HG02943 (cell line): ENCODE results near the gene PPP2R5D.
"Not testable (repeated sequence)": the region's sequence is repeated elsewhere in the genome, so short reads cannot be mapped to it uniquely, and the experiment has no call there.

ENCODE experiments used
- ATAC-seq: cut with Tn5 transposase; IDR thresholded peaks from one replicate; pipeline ENCODE4 v1.9.1; 2021; ENCODE audit warnings: mild to moderate bottlenecking, low read depth, moderate library complexity; ENCODE audit not compliant: unreplicated experiment

Gene PPP2R5D

DNA sequence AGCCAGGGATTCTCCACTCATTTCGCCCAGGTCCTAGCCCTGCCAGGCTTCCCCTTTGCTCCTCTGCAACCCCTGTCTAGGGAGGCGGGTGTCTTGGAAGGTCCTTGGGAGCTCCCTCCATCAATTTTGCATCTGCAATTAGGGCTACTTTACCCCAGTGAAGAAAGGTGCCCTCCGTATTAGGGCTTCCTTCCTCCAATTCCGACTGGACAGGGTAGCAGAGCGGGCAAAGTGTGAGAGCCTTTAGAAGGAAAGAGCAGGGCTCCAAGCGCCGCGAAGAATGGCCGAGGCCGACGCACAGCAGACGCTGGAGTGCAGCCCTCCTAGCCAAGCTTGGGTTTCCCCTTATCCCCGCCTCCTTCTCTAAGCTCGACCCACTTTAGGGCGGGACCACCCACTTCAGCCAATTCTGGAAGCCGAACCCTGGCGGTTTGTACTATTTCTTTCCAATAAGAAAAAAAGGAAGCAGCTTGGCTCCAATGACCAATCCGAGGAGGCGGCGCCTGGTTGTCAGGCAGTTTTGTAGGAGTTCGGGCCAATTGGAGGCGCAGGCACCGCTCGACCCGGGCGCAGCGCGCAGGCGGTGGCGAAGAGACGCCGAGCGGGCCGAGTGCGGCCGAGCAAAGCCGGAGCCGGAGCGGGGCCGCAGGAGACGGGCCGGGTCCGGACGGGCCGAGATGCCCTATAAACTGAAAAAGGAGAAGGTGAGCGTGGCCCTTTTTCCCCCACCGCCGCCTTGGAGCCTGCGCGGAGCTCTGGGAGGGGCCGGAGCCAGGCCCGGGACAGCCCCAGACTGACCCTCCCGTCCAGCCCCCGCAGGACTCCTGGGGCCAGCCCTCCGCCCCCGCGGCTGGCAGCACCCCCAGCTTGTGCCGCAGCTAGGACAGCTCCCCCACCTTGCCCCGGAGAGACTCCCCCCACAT lies at the start of gene PPP2R5D:
Gene PPP2R5D (plus strand): TSS at position 570 of the 923 bp plus-strand sequence. CDS start 108 bp downstream, at position 678.
- ATAC-seq, result peak; percentile 91

GRCh38 chr6:42935322-42935721 lies 49.0 kb upstream of the PPP2R5D start:
- no peak for ATAC-seq

- ATAC-seq, result no peak
Observed at GRCh38 chr6:42936398-42936797, 48.0 kb upstream of the PPP2R5D start.

DNA sequence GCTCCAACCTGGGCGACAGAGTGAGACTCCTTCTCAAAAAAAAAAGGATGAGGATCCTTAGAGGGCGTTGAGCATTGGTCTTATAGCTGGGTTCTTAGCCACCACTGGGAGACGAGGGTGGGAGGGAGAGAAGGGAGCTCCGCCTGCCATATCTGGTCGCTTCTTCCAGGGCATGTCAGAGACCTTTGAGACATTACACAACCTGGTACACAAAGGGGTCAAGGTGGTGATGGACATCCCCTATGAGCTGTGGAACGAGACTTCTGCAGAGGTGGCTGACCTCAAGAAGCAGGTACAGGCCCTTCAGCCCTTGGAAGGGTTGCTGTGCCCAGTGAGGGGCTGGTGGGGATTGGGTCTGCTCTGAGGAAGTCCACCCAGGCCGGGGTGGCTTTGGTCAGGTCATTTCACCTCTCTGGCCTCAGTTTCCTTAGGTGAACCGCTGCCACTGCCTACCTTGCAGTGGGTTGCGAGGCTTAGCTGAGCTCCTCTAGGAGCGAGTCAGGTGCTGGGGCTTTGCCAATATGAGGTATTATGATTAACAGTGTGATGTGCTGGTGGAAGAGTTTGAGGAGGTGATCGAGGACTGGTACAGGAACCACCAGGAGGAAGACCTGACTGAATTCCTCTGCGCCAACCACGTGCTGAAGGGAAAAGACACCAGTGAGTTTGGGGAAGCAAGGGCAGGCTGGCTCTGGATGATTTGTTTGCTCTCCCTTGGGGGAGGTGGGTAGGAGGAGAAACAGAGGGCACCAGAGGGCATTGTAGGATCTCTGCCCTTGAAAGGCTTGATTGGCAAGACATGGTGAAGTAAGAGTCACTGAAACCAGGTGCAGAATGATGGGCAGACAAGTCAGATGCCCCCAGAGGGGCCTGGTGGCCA lies 46.6 kb upstream of the PPP2R5D start:
- no peak for ATAC-seq

DNA sequence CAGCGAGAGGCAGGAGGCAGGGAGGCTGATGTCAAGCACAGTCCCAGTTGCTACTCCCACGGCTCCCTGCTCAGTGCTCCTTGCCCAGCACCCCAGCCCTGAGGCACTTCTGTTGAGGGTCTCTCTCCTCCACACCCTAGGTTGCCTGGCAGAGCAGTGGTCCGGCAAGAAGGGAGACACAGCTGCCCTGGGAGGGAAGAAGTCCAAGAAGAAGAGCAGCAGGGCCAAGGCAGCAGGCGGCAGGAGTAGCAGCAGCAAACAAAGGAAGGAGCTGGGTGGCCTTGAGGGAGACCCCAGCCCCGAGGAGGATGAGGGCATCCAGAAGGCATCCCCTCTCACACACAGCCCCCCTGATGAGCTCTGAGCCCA lies 46.0 kb upstream of the PPP2R5D start:
- no peak for ATAC-seq

DNA sequence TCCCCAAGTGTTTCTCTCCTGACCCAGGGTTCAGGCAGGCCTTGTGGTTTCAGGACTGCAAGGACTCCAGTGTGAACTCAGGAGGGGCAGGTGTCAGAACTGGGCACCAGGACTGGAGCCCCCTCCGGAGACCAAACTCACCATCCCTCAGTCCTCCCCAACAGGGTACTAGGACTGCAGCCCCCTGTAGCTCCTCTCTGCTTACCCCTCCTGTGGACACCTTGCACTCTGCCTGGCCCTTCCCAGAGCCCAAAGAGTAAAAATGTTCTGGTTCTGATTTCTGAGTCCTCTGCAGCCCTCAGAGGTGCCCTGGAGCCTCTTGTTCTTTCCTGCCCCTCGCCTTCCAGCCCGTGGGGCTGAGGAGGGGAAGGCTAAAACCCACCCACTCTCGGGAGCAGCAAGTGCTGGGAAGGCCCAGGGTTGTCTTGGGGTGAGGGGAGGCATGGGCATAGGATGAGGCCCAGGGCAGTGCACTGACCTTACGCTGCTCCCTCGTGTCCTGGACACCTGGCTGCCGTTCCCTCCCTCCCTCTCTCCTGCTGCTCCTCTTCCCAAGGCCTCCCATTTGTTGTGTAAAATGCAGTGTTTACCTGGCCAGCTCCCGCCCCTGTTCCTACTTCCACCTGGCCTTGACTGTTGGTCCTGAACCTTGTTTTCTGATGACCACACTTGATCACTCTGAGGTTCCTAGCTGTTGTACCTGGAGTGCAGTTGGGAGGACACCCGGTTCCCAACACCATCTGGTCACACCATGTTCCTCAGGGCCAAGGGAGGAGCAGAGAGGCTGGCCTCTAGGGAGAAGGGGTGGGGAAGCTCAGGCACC lies 45.2 kb upstream of the PPP2R5D start:
- ATAC-seq, result no peak

GRCh38 chr6:42939810-42940167 lies 44.6 kb upstream of the PPP2R5D start:
- ATAC-seq, result no peak

DNA sequence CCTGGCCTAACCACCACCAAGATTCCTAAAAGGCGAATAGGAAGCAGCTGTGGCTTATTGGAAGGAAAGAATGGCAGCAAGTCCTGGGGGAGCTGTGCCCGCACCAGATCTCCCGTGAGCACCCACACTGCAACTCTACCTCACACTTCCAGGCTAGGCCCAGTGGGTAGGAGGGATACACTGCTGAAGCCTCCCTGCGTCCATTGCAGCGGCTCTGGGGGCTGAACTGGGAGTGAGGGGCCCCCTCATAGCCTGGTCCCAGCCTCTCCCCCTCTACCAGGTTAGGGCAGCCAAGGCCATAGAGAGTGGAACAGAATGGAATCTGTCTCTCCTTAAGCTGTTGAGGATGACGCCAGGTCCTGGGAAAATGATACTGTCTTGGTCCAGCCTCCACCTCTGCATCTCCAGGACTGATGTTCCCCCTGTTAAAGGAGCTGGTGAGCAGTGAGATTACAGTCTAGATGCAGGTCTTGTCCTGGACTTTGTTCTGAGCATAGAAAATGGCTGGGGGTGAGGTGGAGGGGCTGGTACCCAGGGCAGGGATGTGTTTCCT lies 43.8 kb upstream of the PPP2R5D start:
- ATAC-seq, result no peak

DNA sequence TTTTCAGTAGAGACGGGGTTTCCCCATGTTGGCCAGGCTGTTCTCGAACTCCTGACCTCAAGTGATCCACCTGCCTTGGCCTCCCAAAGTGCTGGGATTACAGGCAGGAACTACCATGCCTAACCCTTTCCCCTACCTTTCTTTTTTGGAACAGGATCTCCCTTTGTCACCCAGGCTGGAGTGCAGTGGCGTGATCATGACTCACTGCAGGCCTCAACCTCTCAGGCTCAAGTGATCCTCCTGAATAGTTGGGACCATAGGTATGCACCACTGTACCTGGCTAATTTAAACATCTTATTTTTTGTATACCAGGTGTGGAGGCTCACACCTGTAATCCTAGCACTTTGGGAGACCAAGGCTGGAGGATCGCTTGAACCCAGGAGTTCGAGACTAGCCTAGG lies 43.0 kb upstream of the PPP2R5D start:
- not testable (repeated sequence) for ATAC-seq

GRCh38 chr6:42942444-42942843 lies 41.9 kb upstream of the PPP2R5D start:
- ATAC-seq, result no peak

DNA sequence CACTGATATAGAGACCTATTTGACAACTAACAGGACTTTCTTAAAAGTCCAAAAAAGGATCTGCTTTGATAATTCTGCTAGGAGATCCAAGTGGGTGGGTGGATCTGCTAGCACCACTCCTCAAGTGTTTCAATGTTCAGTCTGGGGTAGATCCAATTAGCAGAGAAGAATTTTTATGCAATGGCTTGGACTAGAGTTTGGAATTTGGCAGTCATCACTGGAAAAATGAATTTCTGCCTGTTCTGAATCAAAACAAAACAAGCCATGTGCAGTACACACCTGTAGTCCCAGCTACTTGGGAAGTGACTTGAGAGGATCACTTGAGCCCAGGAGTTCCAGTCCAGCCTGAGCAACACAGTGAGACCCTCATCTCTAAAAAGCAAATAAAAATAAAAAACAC lies 36.4 kb upstream of the PPP2R5D start:
- ATAC-seq, result no peak

GRCh38 chr6:42952389-42952788 lies 32.0 kb upstream of the PPP2R5D start:
- no peak for ATAC-seq

DNA sequence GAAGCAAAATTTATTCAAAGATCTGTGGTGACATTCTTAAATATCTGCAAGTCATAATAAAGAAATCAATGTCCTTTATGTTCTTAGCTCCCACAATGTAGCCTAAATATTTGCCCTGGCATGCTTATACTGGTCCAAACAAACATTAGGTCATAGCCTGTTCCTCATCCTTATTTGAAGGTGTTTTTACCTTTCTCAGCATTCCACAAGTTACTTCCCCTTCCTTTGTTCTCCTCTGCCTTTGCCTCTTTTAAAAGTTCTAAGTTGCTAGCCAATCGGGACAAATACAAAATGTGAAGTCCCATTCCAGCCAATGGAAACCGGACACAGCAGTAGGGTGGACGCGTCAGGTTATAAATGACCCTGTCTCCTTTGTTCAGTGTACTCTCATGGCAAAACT lies 30.0 kb upstream of the PPP2R5D start:
- not testable (repeated sequence) for ATAC-seq

DNA sequence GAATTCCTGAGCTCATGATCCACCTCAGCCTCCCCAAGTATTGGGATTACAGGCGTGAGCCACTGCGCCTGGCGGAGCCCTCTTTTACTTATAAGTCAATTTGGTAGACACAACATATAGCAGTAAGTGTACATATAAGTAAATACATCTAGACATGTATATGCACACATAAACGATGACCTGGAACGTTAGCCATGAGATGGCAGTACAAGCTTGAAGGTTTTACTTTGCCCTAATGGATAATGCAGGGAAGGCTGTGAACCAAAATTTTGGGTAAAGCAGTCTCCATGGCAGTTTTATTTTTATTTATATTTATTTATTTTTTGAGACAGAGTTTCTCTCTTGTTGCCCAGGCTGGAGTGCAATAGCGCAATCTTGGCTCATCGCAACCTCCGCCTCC lies 26.2 kb upstream of the PPP2R5D start:
- ATAC-seq, result no peak

- no peak for ATAC-seq
Observed at GRCh38 chr6:42959917-42960242, 24.5 kb upstream of the PPP2R5D start.

DNA sequence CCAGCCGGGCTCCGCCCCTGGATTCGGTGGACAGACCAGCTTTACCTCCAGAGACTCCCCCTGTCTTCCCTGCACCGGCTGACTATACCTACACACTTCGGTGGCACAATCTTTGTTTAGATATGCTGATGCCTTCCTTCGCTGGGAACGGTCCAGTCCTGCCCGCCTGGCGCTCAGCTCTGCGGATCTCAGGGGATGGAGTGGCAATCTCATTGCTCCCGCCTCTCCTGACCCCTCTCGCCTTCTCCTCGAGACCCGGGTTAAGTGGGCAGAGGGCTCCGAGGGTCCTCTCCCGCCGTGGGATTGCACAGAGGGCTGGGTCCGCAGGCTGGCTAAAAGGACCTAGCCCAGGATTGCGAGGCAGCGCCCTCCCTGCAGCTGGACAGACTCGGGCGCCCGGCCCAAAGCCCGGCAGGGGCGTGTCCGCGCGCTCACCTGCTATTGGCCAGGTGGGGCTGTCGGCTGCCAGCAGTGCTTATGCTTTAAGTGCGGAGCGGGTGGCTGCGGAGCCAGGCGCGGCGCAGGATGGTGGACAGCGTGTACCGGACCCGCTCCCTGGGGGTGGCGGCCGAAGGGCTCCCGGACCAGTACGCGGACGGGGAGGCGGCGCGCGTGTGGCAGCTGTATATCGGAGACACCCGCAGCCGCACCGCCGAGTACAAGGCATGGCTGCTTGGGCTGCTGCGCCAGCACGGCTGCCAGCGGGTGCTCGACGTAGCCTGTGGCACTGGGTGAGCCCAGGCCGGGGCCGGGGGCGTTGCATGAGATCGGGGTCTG lies 23.9 kb upstream of the PPP2R5D start, which contains the start of gene GNMT:
Gene GNMT (plus strand): TSS at position 512 of the 777 bp plus-strand sequence. CDS start 14 bp downstream, at position 526.
- no peak for ATAC-seq

- ATAC-seq, result no peak
Observed at GRCh38 chr6:42961020-42961470, 23.3 kb upstream of the PPP2R5D start.

DNA sequence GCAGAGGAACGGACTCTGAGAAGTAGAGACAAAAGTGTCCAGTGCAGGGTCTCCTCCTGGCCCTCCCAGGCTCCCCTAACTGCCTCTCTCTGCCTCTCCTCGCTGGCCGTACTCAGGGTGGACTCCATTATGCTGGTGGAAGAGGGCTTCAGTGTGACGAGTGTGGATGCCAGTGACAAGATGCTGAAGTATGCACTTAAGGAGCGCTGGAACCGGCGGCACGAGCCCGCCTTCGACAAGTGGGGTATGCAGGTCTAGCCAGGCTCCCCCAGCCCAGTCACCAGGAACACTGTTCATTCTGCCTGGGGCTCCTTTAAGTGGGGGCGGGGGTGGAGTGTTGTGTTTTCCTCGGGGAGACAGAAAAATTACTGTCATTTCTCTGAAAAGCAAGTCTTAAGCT lies 22.3 kb upstream of the PPP2R5D start:
- no peak for ATAC-seq

DNA sequence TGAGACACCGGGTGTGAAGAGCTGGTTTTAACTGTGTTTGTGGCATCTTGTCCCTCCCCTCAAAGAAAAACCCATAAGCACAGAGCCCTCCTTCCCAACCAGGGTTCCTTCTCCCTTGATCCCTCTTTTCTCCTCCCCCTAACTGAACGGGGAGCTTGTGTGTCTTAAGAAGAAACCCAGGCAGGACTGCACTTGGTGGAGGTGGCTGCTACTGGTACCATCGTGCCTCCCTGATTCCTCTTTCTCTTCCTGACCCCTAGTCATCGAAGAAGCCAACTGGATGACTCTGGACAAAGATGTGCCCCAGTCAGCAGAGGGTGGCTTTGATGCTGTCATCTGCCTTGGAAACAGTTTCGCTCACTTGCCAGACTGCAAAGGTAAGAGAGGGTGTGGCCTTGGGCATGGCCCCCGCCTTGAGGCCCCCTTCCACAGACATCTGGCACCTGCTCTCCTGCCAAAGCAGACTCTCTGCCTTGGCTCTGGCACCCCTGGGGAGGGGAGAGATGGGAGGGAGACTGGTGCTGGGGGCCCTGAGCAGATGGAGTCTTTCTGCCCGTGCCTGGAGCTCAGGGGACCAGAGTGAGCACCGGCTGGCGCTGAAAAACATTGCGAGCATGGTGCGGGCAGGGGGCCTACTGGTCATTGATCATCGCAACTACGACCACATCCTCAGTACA lies 21.7 kb upstream of the PPP2R5D start:
- ATAC-seq, result no peak
